K562 (cell line): Measurements from ENCODE around the gene ZNF831. TPM values are rescaled to one million over a fixed set of nuclear protein-coding genes. Genes with fewer than 3 reads are reported as not detected.

ENCODE experiments used
- BDP1 ChIP-seq: IDR thresholded peaks from 3 replicates; pipeline ENCODE4 v1.6.1; 2011; ENCODE audit not compliant: insufficient read length, insufficient read depth
- CBX5 ChIP-seq: IDR thresholded peaks from 2 replicates; pipeline ENCODE4 v1.6.1; 2014; ENCODE audit warnings: low read depth, borderline replicate concordance
- GATA2 ChIP-seq: sonication (generic); formaldehyde crosslinking; IDR thresholded peaks from 2 replicates; pipeline ENCODE4 v1.4.0; 2020; ENCODE audit warnings: mild to moderate bottlenecking, missing genetic modification reagents
- GTF2B ChIP-seq: IDR thresholded peaks from 2 replicates; pipeline ENCODE4 v1.6.1; 2011; ENCODE audit not compliant: insufficient read length; ENCODE audit errors: extremely low read depth
- HCFC1 ChIP-seq: IDR thresholded peaks from 2 replicates; pipeline ENCODE4 v1.6.1; 2012; ENCODE audit warnings: low read depth, low read length, improper control_type of control experiment
- KAT8 ChIP-seq: fragments of 450-650 bp; IDR thresholded peaks from 2 replicates; pipeline ENCODE4 v1.6.1; 2016; ENCODE audit warnings: low read depth, mild to moderate bottlenecking
- PTTG1 ChIP-seq: fragments of 450-650 bp; IDR thresholded peaks from 2 replicates; pipeline ENCODE4 v1.6.1; 2016; ENCODE audit warnings: low read depth, mild to moderate bottlenecking, missing genetic modification characterization, missing compliant biosample characterization
- ZBTB33 ChIP-seq: sonication (generic); formaldehyde crosslinking; IDR thresholded peaks from 2 replicates; pipeline ENCODE4 v1.8.1; 2023; ENCODE audit warnings: mild to moderate bottlenecking, missing genetic modification reagents
- ZBTB8A ChIP-seq: fragments of 450-650 bp; IDR thresholded peaks from 2 replicates; pipeline ENCODE4 v1.6.1; 2018; ENCODE audit warnings: mild to moderate bottlenecking, moderate library complexity; ENCODE audit not compliant: partially characterized antibody
- ZNF639 ChIP-seq, 2 experiments: fragments of 200-800 bp in 1 of 2; sonication (Bioruptor generic) in 1 of 2; sonication (generic) in 1 of 2; formaldehyde crosslinking in 1 of 2; IDR thresholded peaks in 1 of 2; conservative IDR thresholded peaks in 1 of 2; 2 replicates each; pipeline versions ENCODE4 v1.5.0 to v1.6.1; 2016 to 2020; ENCODE audit warnings: missing compliant biosample characterization in 1 of 2, missing genetic modification characterization in 1 of 2, missing genetic modification reagents in 1 of 2
- polyA plus RNA-seq, 8 experiments: library from polyadenylated mRNA; depleted of rRNA in 4 of 8; stranded (reverse) in 5 of 8; unstranded in 3 of 8; fragments of >200 nt; fragmentation: Nextera tagmentation in 2 of 8; fragmentation: Illumina TruSeq in 1 of 8; extraction: Ambion mirVana in 2 of 8; extraction: Trizol in 1 of 8; gene quantifications; 2 replicates each; pipeline versions ENCODE4 v1.2.1 to v1.2.3, GENCODE V29; 2011 to 2014; ENCODE audit warnings: inconsistent platforms in 1 of 8, missing spikeins in 1 of 8
- total RNA-seq, 7 experiments: library from RNA; depleted of rRNA in 6 of 7; stranded (reverse); fragments of >200 nt in 6 of 7; fragmentation: Illumina TruSeq in 2 of 7; extraction: Trizol in 2 of 7; gene quantifications; 2 replicates each; pipeline versions ENCODE4 v1.2.1 to v1.2.3, GENCODE V29; 2011 to 2021; ENCODE audit warnings: low replicate concordance in 1 of 7

The ZNF831 gene
- total and polyA plus RNA-seq, 9 of the 15 experiments (the other 6 are each of a cell fraction or from before 2014, with no cell fraction given) = not detected

GRCh38 chr20:59178983-59179595 is 15.5 kb downstream of the ZNF831 start (continued):
- TF ChIP-seq ZBTB8A (no peak), GATA2 (CRISPR knock-in tag) (no peak), PTTG1 (tag) (no peak), CBX5 (no peak), BDP1 (no peak), ZBTB33 (CRISPR knock-in tag) (no peak), GTF2B (no peak), ZNF639 (CRISPR knock-in tag; conservative IDR thresholded peaks at IDR 0.05 in 1 of 2, IDR thresholded peaks at IDR 0.05 in 1 of 2) (no peak), HCFC1 (no peak), KAT8 (no peak)
